HS-27A (cell line): ENCODE results near the gene FOLR1.
"Not testable (repeated sequence)": the region's sequence is repeated elsewhere in the genome, so short reads cannot be mapped to it uniquely, and the experiment has no call there.

ENCODE experiments used
- DNase-seq: peaks from one replicate; pipeline ENCODE4 v3.0.0-alpha.2; 2012; ENCODE audit warnings: low read depth, missing footprints

Gene FOLR1

GRCh38 chr11:72191961-72192381 lies at the start of gene FOLR1:
Gene FOLR1 (plus strand): TSS chr11:72192140. CDS start chr11:72192174, 34 bp downstream.
- no peak for DNase-seq

GRCh38 chr11:72142543-72142942 lies 49.4 kb upstream of the FOLR1 start:
- DNase-seq, result not testable (repeated sequence)

GRCh38 chr11:72144807-72145565 lies 47.0 kb upstream of the FOLR1 start:
- peak; percentile 98 for DNase-seq

DNA sequence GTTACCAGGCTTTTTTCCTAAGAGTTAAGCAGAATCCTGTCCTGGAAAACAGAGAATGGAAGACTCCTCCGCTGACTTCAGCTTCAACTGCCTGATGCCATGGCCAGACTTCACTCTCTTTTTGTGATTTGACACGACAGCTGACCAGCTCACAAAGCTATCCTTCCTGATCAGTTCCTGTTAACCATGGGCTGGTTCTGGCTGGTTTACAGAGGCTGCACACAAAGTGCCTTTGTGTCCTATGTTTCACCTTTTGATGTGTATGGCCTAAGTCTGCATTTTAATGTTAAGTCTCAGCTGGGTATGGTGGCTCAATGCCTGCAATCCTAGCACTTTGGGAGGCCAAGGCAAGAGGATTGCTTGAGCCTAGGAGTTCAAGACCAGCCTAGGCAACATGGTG lies 45.3 kb upstream of the FOLR1 start:
- no peak for DNase-seq

DNA sequence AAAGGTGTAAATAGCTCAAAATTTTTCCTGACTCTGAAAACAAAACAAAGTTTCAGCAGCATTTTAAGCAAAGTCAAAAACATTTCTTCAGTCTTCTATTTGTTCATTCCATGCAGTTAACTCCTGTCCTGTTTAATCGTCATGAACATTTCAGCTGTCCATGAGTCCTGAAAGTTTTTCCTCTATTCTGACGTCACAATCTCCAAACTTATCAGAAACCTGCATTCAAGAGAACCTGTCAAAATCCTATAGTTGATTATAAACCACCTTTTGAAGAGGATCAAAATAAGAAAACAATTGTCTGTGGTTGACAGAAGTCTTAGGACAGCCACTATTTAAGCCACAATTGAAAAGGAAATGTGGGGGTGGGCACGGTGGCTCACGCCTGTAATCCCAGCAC lies 41.1 kb upstream of the FOLR1 start:
- DNase-seq, result no peak

DNA sequence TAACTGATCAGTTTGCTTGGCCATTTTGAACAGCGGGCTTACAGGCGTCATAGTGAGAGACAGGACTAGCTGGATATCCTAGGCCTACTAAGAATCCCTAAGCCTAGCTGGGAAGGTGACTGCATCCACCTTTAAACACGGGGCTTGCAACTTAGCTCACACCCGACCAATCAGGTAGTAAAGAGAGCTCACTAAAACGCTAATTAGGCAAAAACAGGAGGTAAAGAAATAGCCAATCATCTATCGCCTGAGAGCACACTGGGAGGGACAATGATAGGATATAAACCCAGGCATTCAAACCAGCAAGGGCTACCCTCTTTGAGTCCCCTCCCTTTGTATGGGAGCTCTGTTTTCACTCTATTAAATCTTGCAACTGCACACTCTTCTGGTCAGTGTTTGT lies 38.1 kb upstream of the FOLR1 start:
- DNase-seq, result not testable (repeated sequence)

DNA sequence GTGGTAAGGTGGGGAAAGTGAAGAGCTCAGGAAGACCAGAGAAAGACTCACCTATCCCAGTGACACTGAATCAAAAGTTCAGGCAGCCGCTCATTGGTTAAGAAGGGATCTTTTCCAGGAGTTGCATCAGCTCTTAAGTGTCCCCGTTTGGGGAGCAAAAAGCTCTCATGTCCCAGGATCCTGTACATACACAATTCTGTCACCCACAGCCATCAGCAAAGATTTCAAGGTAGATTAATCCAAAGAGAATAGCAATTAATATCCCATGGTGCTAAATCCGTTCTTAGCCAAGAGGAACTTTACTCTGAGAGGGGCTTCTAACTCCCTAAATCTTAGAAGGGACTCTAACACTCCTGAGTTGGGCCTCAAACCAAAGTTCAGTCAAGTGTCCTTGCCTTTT lies 37.1 kb upstream of the FOLR1 start:
- no peak for DNase-seq

DNA sequence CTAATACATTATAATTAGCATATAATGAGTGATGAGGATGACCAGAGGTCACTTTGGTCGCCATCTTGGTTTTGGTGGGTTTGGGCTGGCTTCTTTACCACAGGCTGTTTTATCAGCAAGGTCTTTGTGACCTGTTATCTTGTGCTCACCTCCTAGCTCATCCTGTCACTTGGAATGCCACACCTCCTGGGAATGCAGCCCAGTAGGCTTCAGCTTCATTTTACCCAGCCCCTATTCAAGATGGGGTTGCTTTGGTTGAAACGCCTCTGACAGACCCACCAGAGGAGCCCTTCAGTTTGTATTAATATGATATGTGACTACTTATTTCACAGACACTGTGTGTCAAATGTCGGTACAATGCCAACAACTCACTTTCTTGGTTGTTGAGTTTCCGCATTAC lies 36.2 kb upstream of the FOLR1 start:
- no peak for DNase-seq

GRCh38 chr11:72157131-72157530 lies 34.8 kb upstream of the FOLR1 start:
- no peak for DNase-seq

GRCh38 chr11:72160319-72160718 lies 31.6 kb upstream of the FOLR1 start:
- DNase-seq, result no peak

DNA sequence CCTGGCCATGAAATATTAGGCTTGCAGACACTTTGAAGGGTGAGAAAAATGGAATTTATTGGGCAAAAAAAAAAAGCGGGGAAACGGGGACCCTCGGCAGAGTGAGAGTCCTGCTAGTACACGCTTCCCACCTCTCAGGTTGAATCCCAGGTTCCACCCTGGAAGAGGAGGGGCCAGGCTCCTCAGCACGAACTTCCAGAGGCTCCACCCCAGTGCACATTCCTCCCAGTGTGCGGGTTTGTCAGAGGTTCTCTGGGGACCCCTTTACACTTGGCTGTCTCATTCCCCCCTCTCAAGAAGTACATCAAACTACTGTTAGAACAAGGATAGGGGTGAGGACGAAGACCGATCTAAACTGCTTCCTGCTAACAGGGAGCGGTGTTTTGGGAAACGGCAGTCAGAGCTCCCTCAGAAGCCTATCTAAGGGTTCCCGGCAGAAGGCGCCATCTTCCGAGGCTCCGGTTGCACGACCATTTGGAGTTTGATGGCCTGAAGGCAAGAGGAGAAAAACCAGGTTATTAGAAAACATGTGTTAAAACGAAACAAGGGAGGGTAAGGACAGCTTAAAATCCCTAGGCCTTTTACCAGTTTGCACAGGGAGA lies 28.9 kb upstream of the FOLR1 start:
- DNase-seq, result no peak

DNA sequence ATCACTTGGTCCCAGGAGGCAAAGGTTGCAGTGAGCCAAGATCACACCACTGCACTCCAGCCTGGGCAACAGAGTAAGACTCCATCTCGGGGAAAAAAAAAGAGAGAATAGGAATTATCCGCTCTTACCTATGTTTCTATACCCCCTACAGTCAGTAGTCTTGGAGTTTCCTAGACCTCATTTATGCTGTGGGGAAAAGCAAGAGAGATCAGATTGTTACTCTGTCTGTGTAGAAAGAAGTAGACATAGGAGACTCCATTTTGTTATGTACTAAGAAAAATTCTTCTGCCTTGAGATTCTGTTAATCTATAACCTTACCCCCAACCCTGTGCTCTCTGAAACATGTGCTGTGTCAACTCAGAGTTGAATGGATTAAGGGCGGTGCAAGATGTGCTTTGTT lies 27.8 kb upstream of the FOLR1 start:
- not testable (repeated sequence) for DNase-seq

- DNase-seq, result not testable (repeated sequence)
These were observed 22.8 kb upstream of the FOLR1 start for GRCh38 chr11:72169046-72169555.

GRCh38 chr11:72169754-72170153 lies 22.2 kb upstream of the FOLR1 start:
- not testable (repeated sequence) for DNase-seq

- DNase-seq, result not testable (repeated sequence)
These were observed 19.9 kb upstream of the FOLR1 start for GRCh38 chr11:72172043-72172442.

DNA sequence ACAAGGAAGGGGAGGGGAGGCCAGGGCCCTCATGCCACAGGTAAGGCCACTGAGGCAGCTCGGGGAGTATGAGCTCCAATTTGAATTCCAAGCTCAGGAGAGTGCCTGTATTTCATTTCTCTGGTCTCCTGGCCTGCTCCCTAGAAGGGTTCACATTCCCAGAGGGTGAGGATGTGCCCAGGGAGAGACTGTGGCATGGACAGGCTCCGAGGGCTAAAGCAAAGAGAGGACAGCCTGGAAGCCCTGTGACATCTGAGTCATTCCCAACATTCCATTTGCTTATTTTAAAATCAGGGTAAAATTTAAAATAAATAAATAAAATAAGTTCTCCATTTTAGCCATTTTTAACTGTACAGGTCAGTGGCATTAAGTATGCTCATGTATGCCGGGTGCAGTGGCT lies 18.6 kb upstream of the FOLR1 start:
- no peak for DNase-seq

GRCh38 chr11:72174302-72175070 lies 17.5 kb upstream of the FOLR1 start:
- no peak for DNase-seq

DNA sequence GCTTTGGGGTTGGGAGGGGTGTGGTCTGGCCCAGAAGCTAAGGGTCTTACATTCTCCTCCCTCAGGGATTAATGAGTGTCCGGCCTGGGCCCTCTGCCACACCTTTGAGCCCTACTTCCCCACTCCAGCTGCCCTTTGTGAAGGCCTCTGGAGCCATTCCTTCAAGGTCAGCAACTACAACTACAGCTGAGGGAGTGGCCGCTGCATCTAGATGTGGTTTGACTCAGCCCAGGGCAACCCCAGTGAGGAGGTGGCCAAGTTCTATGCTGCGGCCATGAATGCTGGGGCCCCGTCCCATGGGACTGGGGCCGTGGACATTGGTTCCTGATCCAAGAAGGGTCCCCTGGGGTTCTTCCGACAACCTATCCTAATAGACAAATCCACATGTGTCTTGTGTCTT lies 14.3 kb upstream of the FOLR1 start:
- DNase-seq, result no peak

- DNase-seq, result no peak
These were observed 12.7 kb upstream of the FOLR1 start for GRCh38 chr11:72179049-72179803.

DNA sequence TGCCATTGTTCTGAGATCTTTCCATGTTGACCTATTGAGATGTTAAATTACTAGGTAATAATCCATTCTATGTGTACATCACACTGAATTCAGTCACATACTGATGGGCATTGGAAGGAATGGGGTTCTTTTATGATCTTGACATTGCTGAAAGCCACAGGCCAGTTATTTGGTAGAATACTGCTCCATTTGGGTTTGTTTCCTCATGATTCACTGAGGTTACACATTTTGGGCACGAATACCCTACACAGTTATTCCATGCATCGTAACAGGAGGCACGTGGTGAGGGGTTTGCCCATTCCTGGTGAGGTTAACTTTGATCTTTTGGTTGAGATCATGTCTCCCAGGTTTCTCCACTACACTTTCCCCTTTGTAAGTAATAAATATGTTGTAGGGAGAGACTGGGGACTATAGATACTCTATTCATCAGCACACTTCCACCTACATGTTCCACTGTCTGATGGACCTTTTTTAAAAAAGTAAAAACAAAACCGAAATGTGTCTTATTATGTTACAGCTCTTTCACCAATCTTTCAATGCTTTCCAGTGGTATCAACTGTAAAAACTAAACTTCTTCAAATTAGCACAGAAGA lies 12.0 kb upstream of the FOLR1 start:
- no peak for DNase-seq

- DNase-seq, result not testable (repeated sequence)
These were observed 10.9 kb upstream of the FOLR1 start for GRCh38 chr11:72180892-72181552.
